GM23248 (cell line): ENCODE results near the gene PNPLA7. TPM values are rescaled to one million over a fixed set of nuclear protein-coding genes. Genes with fewer than 3 reads are reported as not detected.
"Not testable (repeated sequence)": the region's sequence is repeated elsewhere in the genome, so short reads cannot be mapped to it uniquely, and the experiment has no call there.

Experiments used
- DNase-seq: peaks from one replicate; pipeline ENCODE4 v3.0.0-alpha.2; 2015
- H2AFZ ChIP-seq: fragments of 200-600 bp; sonication (generic); 2 replicates; pipeline ENCODE4 v1.6.1; 2016; ENCODE audit warnings: antibody characterized with exemption
- H3F3A ChIP-seq: fragments of 200-600 bp; sonication (generic); 2 replicates; pipeline ENCODE4 v1.6.1; 2016; ENCODE audit warnings: mild to moderate bottlenecking, antibody characterized with exemption, mixed run types; ENCODE audit not compliant: insufficient read depth
- H3K27ac ChIP-seq: fragments of 200-600 bp; sonication (generic); 2 replicates; pipeline ENCODE4 v1.5.1; 2016; ENCODE audit warnings: mild to moderate bottlenecking
- H3K27me3 ChIP-seq: fragments of 200-600 bp; sonication (generic); replicated peaks from 2 replicates; pipeline ENCODE4 v1.6.1; 2016; ENCODE audit warnings: mild to moderate bottlenecking; ENCODE audit not compliant: insufficient read depth
- H3K36me3 ChIP-seq: fragments of 200-600 bp; sonication (generic); 2 replicates; pipeline ENCODE4 v1.6.1; 2016; ENCODE audit warnings: low read depth, mild to moderate bottlenecking
- H3K4me1 ChIP-seq: fragments of 200-600 bp; sonication (generic); 2 replicates; pipeline ENCODE4 v1.6.1; 2016; ENCODE audit warnings: mild to moderate bottlenecking; ENCODE audit not compliant: insufficient read depth
- H3K4me2 ChIP-seq: fragments of 200-600 bp; sonication (generic); one replicate; pipeline ENCODE4 v1.6.1; 2016; ENCODE audit warnings: mild to moderate bottlenecking; ENCODE audit not compliant: unreplicated experiment
- H3K4me3 ChIP-seq: fragments of 200-600 bp; sonication (generic); 2 replicates; pipeline ENCODE4 v1.5.1; 2016; ENCODE audit warnings: mild to moderate bottlenecking
- H3K79me2 ChIP-seq: fragments of 200-600 bp; sonication (generic); 2 replicates; pipeline ENCODE4 v1.6.1; 2016; ENCODE audit warnings: mild to moderate bottlenecking; ENCODE audit not compliant: insufficient read depth
- H3K9ac ChIP-seq: fragments of 200-600 bp; sonication (generic); 2 replicates; pipeline ENCODE4 v1.6.1; 2016; ENCODE audit warnings: mild to moderate bottlenecking
- H3K9me2 ChIP-seq: fragments of 200-600 bp; sonication (generic); 2 replicates; pipeline ENCODE4 v1.6.1; 2016; ENCODE audit warnings: mixed run types, mild to moderate bottlenecking, moderate library complexity; ENCODE audit not compliant: insufficient read depth
- H3K9me3 ChIP-seq: fragments of 200-600 bp; sonication (generic); one replicate; pipeline ENCODE4 v1.6.1; 2017; ENCODE audit warnings: low read depth
- H4K20me1 ChIP-seq: fragments of 200-600 bp; sonication (generic); 2 replicates; pipeline ENCODE4 v1.6.0; 2016; ENCODE audit not compliant: insufficient read depth
- EZH2 ChIP-seq: fragments of 200-600 bp; sonication (generic); IDR thresholded peaks from 2 replicates; pipeline ENCODE4 v1.6.1; 2018; ENCODE audit warnings: antibody characterized with exemption, mild to moderate bottlenecking; ENCODE audit not compliant: insufficient read depth, poor library complexity, severe bottlenecking
- EZH2phosphoT487 ChIP-seq: fragments of 200-600 bp; sonication (generic); IDR thresholded peaks from 2 replicates; pipeline ENCODE4 v1.6.1; 2018; ENCODE audit warnings: antibody characterized with exemption, moderate library complexity, mild to moderate bottlenecking, low read depth; ENCODE audit not compliant: insufficient read depth
- WGBS, 2 experiments: methylation state at CpG; one replicate each; pipeline ENCODE4 v1.1.6; 2015 to 2017; ENCODE audit warnings: low lambda C conversion rate in 2 of 2, low coverage in 1 of 2; ENCODE audit errors: missing lambda C conversion rate in 2 of 2; 5-methylcytosine and 5-hydroxymethylcytosine counted together
- in situ Hi-C: fragments of 300-500 bp; cut with MboI; formaldehyde crosslinking; loops from 2 replicates; pipeline ENCODE4 v1.15.0; 2020
- polyA plus RNA-seq: library from polyadenylated mRNA; unstranded; fragments of >200 nt; fragmentation: Nextera tagmentation; extraction: Ambion mirVana; gene quantifications from 2 replicates; pipeline ENCODE4 v1.2.1, GENCODE V29; 2016
- total RNA-seq: library from RNA; depleted of rRNA; stranded (reverse); fragments of >200 nt; shearing (Covaris generic); gene quantifications from 2 replicates; pipeline ENCODE4 v1.2.3, GENCODE V29; 2014; rRNA removed

Gene PNPLA7
- total RNA-seq (0.54 and 0.89 TPM in 2 replicates), polyA plus RNA-seq (0.44 and 0.59 TPM in 2 replicates)

DNA sequence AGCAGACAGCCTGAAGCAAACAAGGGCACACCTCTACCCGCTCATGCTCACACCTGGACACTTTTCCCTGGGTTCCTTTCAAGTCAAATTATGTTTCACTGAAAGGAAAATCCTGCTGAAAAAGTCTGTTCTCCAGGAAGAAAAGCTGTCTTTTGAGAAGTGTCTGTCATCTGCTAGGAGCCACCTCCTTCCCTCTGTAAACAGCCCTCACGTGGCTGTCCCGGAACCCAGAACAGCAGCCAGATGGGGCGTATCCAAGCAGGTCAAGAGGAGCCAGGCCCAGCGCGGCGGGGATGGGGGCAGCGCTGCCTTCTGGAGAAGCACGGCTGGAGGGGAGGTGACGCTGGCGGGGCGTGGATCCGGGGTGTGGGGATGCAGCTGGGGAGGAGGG, at the start of gene PNPLA7:
Gene PNPLA7 (minus strand): TSS at position 172 of the 391 bp plus-strand sequence. CDS start 205 bp downstream, outside the sequence.
- Histone ChIP-seq H3K9me3 (no peaks in the 10 kb centered on the region), H3K79me2 (peaks cover 14% of the 10 kb centered on the region), H4K20me1 (no peaks in the 10 kb centered on the region), H3K4me2 (peak within 1 kb of the TSS; percentile 81), H3F3A (peaks cover 16% of the 10 kb centered on the region; the same call in 1 of the 2 replicates), H3K4me1 (peaks cover 10% of the 10 kb centered on the region), H3K9me2 (no peaks in the 10 kb centered on the region), H3K9ac (peak within 1 kb of the TSS; percentile 89), H3K4me3 (peak within 1 kb of the TSS; percentile 87), H2AFZ (peak within 1 kb of the TSS; percentile 88), H3K27ac (peak within 1 kb of the TSS; percentile 56; the same call in 1 of the 2 replicates), H3K27me3 (no peaks in the 10 kb centered on the region), H3K36me3 (peaks cover 8% of the 10 kb centered on the region)
- in situ Hi-C loops: no loop called here
- TF ChIP-seq EZH2: no peak
- TF ChIP-seq EZH2phosphoT487: no peak
- 10% methylated on average over 10 to 13 of the region's 13 CpGs for WGBS, 2 experiments
- peak; percentile 87 for DNase-seq

DNA sequence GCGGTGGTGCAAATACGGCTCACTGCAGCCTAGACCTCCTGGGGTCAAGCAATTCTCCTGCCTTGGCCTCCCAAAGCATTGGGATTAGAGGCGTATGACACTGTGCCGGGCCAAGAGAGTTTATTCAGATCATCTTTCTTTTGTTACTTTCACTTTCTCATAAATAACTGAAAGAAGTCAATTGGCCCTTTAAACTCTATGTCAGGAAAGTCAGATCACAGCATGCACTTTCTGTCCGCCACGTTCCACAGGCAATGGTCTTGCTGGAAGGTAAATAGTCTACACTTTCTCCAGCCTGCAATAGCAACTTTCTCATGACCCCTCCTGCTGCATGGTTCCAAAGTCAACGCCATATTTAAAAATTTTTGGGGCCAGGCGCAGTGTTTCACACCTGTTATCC, 48.7 kb upstream of the PNPLA7 start:
- no peak overlapping the region for H3K4me3 ChIP-seq
- H3K36me3 ChIP-seq: no peaks in the 10 kb centered on the region
- 63% methylated on average over 8 of the region's 8 CpGs for WGBS, 2 experiments
- H3F3A ChIP-seq: no peaks in the 10 kb centered on the region
- H3K9me2 ChIP-seq: no peaks in the 10 kb centered on the region
- no peaks in the 10 kb centered on the region for H3K4me1 ChIP-seq
- H3K4me2 ChIP-seq: no peak overlapping the region
- no peaks in the 10 kb centered on the region for H4K20me1 ChIP-seq
- no peaks in the 10 kb centered on the region for H3K27me3 ChIP-seq
- H3K9ac ChIP-seq: no peak overlapping the region
- no peak overlapping the region for H2AFZ ChIP-seq
- H3K27ac ChIP-seq: no peak overlapping the region
- in situ Hi-C loops: no loop called here
- no peak for DNase-seq
- H3K79me2 ChIP-seq: no peaks in the 10 kb centered on the region
- no peaks in the 10 kb centered on the region for H3K9me3 ChIP-seq
- TF ChIP-seq EZH2phosphoT487 (no peak), EZH2 (no peak)

DNA sequence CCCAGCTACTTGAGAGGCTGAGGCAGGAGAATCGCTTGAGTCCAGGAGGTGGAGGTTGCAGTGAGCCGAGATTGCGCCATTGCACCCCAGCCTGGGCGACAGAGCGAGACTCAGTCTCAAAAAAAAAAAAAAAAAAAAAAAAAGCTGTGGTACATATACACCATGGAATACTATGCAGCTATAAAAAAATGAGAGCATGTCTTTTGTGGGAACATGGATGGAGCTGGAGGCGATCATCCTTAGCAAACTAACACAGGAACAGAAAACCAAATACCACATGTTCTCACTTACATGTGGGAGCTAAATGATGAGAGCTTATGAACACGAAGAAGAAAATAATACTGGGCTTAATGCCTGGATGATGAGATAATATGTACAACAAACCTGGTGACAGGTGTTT, 46.4 kb upstream of the PNPLA7 start:
- H3K27me3 ChIP-seq, H3K4me3 ChIP-seq, H3K36me3 ChIP-seq, H3K4me2 ChIP-seq, H2AFZ ChIP-seq, H3F3A ChIP-seq, H3K79me2 ChIP-seq, H3K27ac ChIP-seq, H4K20me1 ChIP-seq, in situ Hi-C loops, DNase-seq, H3K4me1 ChIP-seq, H3K9ac ChIP-seq, H3K9me2 ChIP-seq, H3K9me3 ChIP-seq: not testable (repeated sequence)
- WGBS, 2 experiments: 85 to 92% methylated on average over 7 of the region's 7 CpGs

DNA sequence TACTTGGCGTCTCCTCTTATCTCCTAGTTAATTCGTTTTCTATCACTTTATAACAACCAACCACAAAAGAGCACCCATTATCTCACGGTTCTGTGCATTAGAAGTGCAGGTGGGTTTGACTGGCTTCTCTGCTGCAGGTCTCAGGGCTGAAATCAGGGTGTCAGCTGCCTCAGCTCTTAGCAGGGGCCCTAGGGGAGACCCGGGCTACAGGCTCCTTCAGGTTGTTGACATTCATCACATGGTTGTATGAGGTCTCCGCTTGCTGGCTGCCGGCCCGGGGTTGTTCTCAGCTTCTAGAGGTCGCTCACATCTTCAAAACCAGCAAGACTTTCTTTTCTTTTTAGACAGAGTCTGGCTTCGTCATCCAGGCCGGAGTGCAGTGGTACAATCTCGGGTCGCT, 43.0 kb upstream of the PNPLA7 start:
- Histone ChIP-seq H4K20me1 (no peaks in the 10 kb centered on the region), H3K4me3 (no peak overlapping the region), H3K27me3 (no peaks in the 10 kb centered on the region), H3K9ac (no peak overlapping the region), H3K79me2 (peaks cover 16% of the 10 kb centered on the region), H3K4me2 (no peak overlapping the region), H3K27ac (no peak overlapping the region), H3K9me3 (no peaks in the 10 kb centered on the region), H3K36me3 (no peaks in the 10 kb centered on the region), H3F3A (no peaks in the 10 kb centered on the region), H2AFZ (no peak overlapping the region), H3K4me1 (peaks cover 7% of the 10 kb centered on the region; the same call in 1 of the 2 replicates), H3K9me2 (no peaks in the 10 kb centered on the region)
- WGBS, 2 experiments: 94 to 96% methylated on average over 12 of the region's 12 CpGs
- DNase-seq: no peak
- in situ Hi-C loops: no loop called here
- TF ChIP-seq EZH2 (no peak), EZH2phosphoT487 (no peak)

DNA sequence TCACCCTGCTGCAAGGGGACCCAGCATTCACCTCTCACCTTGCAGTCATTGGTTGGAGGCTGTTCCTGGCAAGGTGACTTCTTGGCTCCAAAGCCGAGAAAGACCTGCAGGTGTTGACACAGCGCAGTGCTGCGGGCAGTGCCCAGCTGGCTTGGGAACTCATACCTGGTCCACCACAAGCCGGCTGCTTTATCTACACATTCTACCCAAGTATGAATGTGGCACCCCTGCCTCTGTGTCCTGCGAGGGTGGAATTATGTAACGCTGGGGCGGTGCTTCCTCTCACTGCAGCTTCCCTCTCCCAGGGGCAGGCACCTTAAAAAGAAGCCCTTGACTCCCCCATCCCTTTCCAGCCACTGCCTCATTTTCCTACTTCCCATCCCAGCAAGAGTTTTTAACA, 42.6 kb upstream of the PNPLA7 start:
- Histone ChIP-seq H3K79me2 (peaks cover 20% of the 10 kb centered on the region), H3K9me2 (no peaks in the 10 kb centered on the region), H3K4me1 (peaks cover 7% of the 10 kb centered on the region; the same call in 1 of the 2 replicates), H4K20me1 (no peaks in the 10 kb centered on the region), H3F3A (no peaks in the 10 kb centered on the region), H3K4me2 (no peak overlapping the region), H3K27me3 (no peaks in the 10 kb centered on the region), H3K36me3 (peaks cover 3% of the 10 kb centered on the region; the same call in 1 of the 2 replicates), H3K9me3 (no peaks in the 10 kb centered on the region), H3K9ac (no peak overlapping the region), H3K27ac (no peak overlapping the region), H2AFZ (no peak overlapping the region), H3K4me3 (no peak overlapping the region)
- in situ Hi-C loops: no loop called here
- TF ChIP-seq EZH2phosphoT487: no peak
- no peak for TF ChIP-seq EZH2
- DNase-seq: no peak
- 89 to 90% methylated on average over 7 of the region's 7 CpGs for whole genome bisulfite sequencing, 2 experiments
